ENCODE results near the gene SEMA3E.
"Not testable (repeated sequence)": the region's sequence is repeated elsewhere in the genome, so short reads cannot be mapped to it uniquely, and the experiment has no call there.

Gene SEMA3E

GRCh38 chr7:83648464-83649241, at the start of gene SEMA3E:
SEMA3E (minus strand) TSS chr7:83649139.
- DNase-seq = no peak
- H3K4me1 Mint-ChIP-seq (ENCODE audit: low read depth) = no peaks in the 10 kb centered on the region
- peaks cover 2% of the 10 kb centered on the region for H3K9me3 Mint-ChIP-seq
- peaks cover 8% of the 10 kb centered on the region for H3K27me3 Mint-ChIP-seq
- H3K36me3 Mint-ChIP-seq (ENCODE audit: low read depth) = no peaks in the 10 kb centered on the region
- H3K4me3 Mint-ChIP-seq = no peak within 1 kb of the TSS
- H3K27ac Mint-ChIP-seq = no peak within 1 kb of the TSS

- H3K36me3 Mint-ChIP-seq (ENCODE audit: low read depth) = no peaks in the 10 kb centered on the region
These were observed 49.0 kb upstream of the SEMA3E start for GRCh38 chr7:83697804-83698530.

GRCh38 chr7:83696101-83696500, 47.2 kb upstream of the SEMA3E start:
- Mint-ChIP-seq H3K36me3 (ENCODE audit: low read depth) (no peaks in the 10 kb centered on the region), H3K27ac (no peak overlapping the region), H3K9me3 (peaks cover 4% of the 10 kb centered on the region), H3K4me3 (no peak overlapping the region), H3K4me1 (ENCODE audit: low read depth) (no peaks in the 10 kb centered on the region), H3K27me3 (no peaks in the 10 kb centered on the region)
- no peak for DNase-seq

More at GRCh38 chr7:83697804-83698530, 49.0 kb upstream of the SEMA3E start:
- DNase-seq = no peak
- Mint-ChIP-seq H3K27me3 (no peaks in the 10 kb centered on the region), H3K9me3 (peaks cover 4% of the 10 kb centered on the region), H3K4me3 (no peak overlapping the region), H3K27ac (no peak overlapping the region), H3K4me1 (ENCODE audit: low read depth) (no peaks in the 10 kb centered on the region)

GRCh38 chr7:83695128-83695960, 46.4 kb upstream of the SEMA3E start:
- H3K9me3 Mint-ChIP-seq = peaks cover 4% of the 10 kb centered on the region
- H3K4me1 Mint-ChIP-seq (ENCODE audit: low read depth) = no peaks in the 10 kb centered on the region

GRCh38 chr7:83693256-83693655, 44.3 kb upstream of the SEMA3E start:
- Mint-ChIP-seq H3K9me3 (peaks cover 4% of the 10 kb centered on the region), H3K27me3 (no peaks in the 10 kb centered on the region), H3K4me3 (no peak overlapping the region), H3K36me3 (ENCODE audit: low read depth) (no peaks in the 10 kb centered on the region), H3K4me1 (ENCODE audit: low read depth) (no peaks in the 10 kb centered on the region), H3K27ac (no peak overlapping the region)
- DNase-seq = no peak

More at GRCh38 chr7:83695128-83695960, 46.4 kb upstream of the SEMA3E start:
- H3K36me3 Mint-ChIP-seq (ENCODE audit: low read depth) = no peaks in the 10 kb centered on the region
- DNase-seq = no peak
- H3K27ac Mint-ChIP-seq = no peak overlapping the region
- H3K27me3 Mint-ChIP-seq = no peaks in the 10 kb centered on the region
- no peak overlapping the region for H3K4me3 Mint-ChIP-seq

GRCh38 chr7:83691095-83691494, 42.2 kb upstream of the SEMA3E start:
- no peak overlapping the region for H3K4me3 Mint-ChIP-seq
- no peak overlapping the region for H3K27ac Mint-ChIP-seq

GRCh38 chr7:83689855-83690254, 40.9 kb upstream of the SEMA3E start:
- H3K9me3 Mint-ChIP-seq = no peaks in the 10 kb centered on the region
- no peaks in the 10 kb centered on the region for H3K27me3 Mint-ChIP-seq

More at GRCh38 chr7:83691095-83691494, 42.2 kb upstream of the SEMA3E start:
- no peak for DNase-seq
- no peaks in the 10 kb centered on the region for H3K4me1 Mint-ChIP-seq (ENCODE audit: low read depth)
- H3K9me3 Mint-ChIP-seq = no peaks in the 10 kb centered on the region
- no peaks in the 10 kb centered on the region for H3K27me3 Mint-ChIP-seq
- no peaks in the 10 kb centered on the region for H3K36me3 Mint-ChIP-seq (ENCODE audit: low read depth)

GRCh38 chr7:83686416-83686815, 37.5 kb upstream of the SEMA3E start:
- no peaks in the 10 kb centered on the region for H3K9me3 Mint-ChIP-seq
- no peaks in the 10 kb centered on the region for H3K4me1 Mint-ChIP-seq (ENCODE audit: low read depth)
- no peak for DNase-seq
- H3K4me3 Mint-ChIP-seq = no peak overlapping the region
- no peak overlapping the region for H3K27ac Mint-ChIP-seq
- no peaks in the 10 kb centered on the region for H3K36me3 Mint-ChIP-seq (ENCODE audit: low read depth)
- H3K27me3 Mint-ChIP-seq = no peaks in the 10 kb centered on the region

More at GRCh38 chr7:83689855-83690254, 40.9 kb upstream of the SEMA3E start:
- Mint-ChIP-seq H3K4me3 (no peak overlapping the region), H3K27ac (no peak overlapping the region), H3K36me3 (ENCODE audit: low read depth) (no peaks in the 10 kb centered on the region), H3K4me1 (ENCODE audit: low read depth) (no peaks in the 10 kb centered on the region)
- DNase-seq = no peak

- no peak overlapping the region for H3K4me3 Mint-ChIP-seq
- DNase-seq = no peak
- H3K9me3 Mint-ChIP-seq = no peaks in the 10 kb centered on the region
- no peak overlapping the region for H3K27ac Mint-ChIP-seq
- no peaks in the 10 kb centered on the region for H3K36me3 Mint-ChIP-seq (ENCODE audit: low read depth)
- no peaks in the 10 kb centered on the region for H3K27me3 Mint-ChIP-seq
- no peaks in the 10 kb centered on the region for H3K4me1 Mint-ChIP-seq (ENCODE audit: low read depth)
These were observed 36.0 kb upstream of the SEMA3E start for GRCh38 chr7:83684928-83685327.

GRCh38 chr7:83681200-83681778, 32.4 kb upstream of the SEMA3E start:
- Mint-ChIP-seq H3K9me3 (no peaks in the 10 kb centered on the region), H3K4me3 (no peak overlapping the region), H3K36me3 (ENCODE audit: low read depth) (no peaks in the 10 kb centered on the region), H3K27me3 (no peaks in the 10 kb centered on the region), H3K4me1 (ENCODE audit: low read depth) (no peaks in the 10 kb centered on the region), H3K27ac (no peak overlapping the region)
- DNase-seq = no peak

GRCh38 chr7:83677180-83677866, 28.4 kb upstream of the SEMA3E start:
- Mint-ChIP-seq H3K9me3 (peaks cover 6% of the 10 kb centered on the region), H3K27me3 (no peaks in the 10 kb centered on the region), H3K4me1 (ENCODE audit: low read depth) (no peaks in the 10 kb centered on the region), H3K27ac (no peak overlapping the region), H3K4me3 (no peak overlapping the region), H3K36me3 (ENCODE audit: low read depth) (no peaks in the 10 kb centered on the region)
- DNase-seq = no peak

GRCh38 chr7:83673291-83673690, 24.4 kb upstream of the SEMA3E start:
- not testable (repeated sequence) for H3K9me3 Mint-ChIP-seq; DNase-seq; H3K4me3 Mint-ChIP-seq; H3K36me3 Mint-ChIP-seq (ENCODE audit: low read depth); H3K27ac Mint-ChIP-seq; H3K4me1 Mint-ChIP-seq (ENCODE audit: low read depth); H3K27me3 Mint-ChIP-seq

- no peaks in the 10 kb centered on the region for H3K36me3 Mint-ChIP-seq (ENCODE audit: low read depth)
These were observed 23.2 kb upstream of the SEMA3E start for GRCh38 chr7:83672157-83672556.

GRCh38 chr7:83663131-83663530, 14.2 kb upstream of the SEMA3E start:
- Mint-ChIP-seq H3K9me3 (no peaks in the 10 kb centered on the region), H3K36me3 (ENCODE audit: low read depth) (no peaks in the 10 kb centered on the region), H3K27ac (no peak overlapping the region), H3K27me3 (no peaks in the 10 kb centered on the region), H3K4me1 (ENCODE audit: low read depth) (no peaks in the 10 kb centered on the region), H3K4me3 (no peak overlapping the region)
- no peak for DNase-seq

More at GRCh38 chr7:83672157-83672556, 23.2 kb upstream of the SEMA3E start:
- Mint-ChIP-seq H3K4me1 (ENCODE audit: low read depth) (no peaks in the 10 kb centered on the region), H3K9me3 (peaks cover 6% of the 10 kb centered on the region), H3K4me3 (no peak overlapping the region), H3K27ac (no peak overlapping the region), H3K27me3 (no peaks in the 10 kb centered on the region)
- DNase-seq = no peak
